GM23338 (cell line): Measurements from ENCODE around the gene FHAD1. TPM values are rescaled to one million over a fixed set of nuclear protein-coding genes. Genes with fewer than 3 reads are reported as not detected.

ENCODE experiments used
- ATAC-seq: fragments of 200-7000 bp; cut with Tn5 transposase; 3 replicates; pipeline ENCODE4 v1.9.1; 2020
- DNase-seq: peaks from one replicate; pipeline ENCODE4 v3.0.0-alpha.2; 2015; ENCODE audit warnings: low spot score
- H2AFZ ChIP-seq: fragments of 200-600 bp; sonication (generic); 2 replicates; pipeline ENCODE4 v1.8.0; 2016; ENCODE audit warnings: antibody characterized with exemption, mild to moderate bottlenecking, moderate library complexity
- H3F3A ChIP-seq: fragments of 200-600 bp; sonication (generic); replicated peaks from 2 replicates; pipeline ENCODE4 v1.8.0; 2017; ENCODE audit warnings: antibody characterized with exemption, mixed run types, low read depth
- H3K27ac ChIP-seq: fragments of 200-600 bp; sonication (generic); 2 replicates; pipeline ENCODE4 v1.6.1; 2016; ENCODE audit warnings: low read depth
- H3K27me3 ChIP-seq: fragments of 200-600 bp; sonication (generic); 2 replicates; pipeline ENCODE4 v1.8.0; 2016; ENCODE audit warnings: mild to moderate bottlenecking, mixed run types, moderate library complexity; ENCODE audit not compliant: insufficient read depth
- H3K36me3 ChIP-seq: fragments of 200-600 bp; sonication (generic); 2 replicates; pipeline ENCODE4 v1.8.0; 2016; ENCODE audit warnings: mild to moderate bottlenecking; ENCODE audit not compliant: insufficient read depth
- H3K4me1 ChIP-seq: fragments of 200-600 bp; sonication (generic); 2 replicates; pipeline ENCODE4 v1.8.0; 2016; ENCODE audit warnings: mild to moderate bottlenecking, moderate library complexity; ENCODE audit not compliant: insufficient read depth
- H3K4me2 ChIP-seq: fragments of 200-600 bp; sonication (generic); 2 replicates; pipeline ENCODE4 v1.7.1; 2017; ENCODE audit warnings: mixed run types
- H3K4me3 ChIP-seq: fragments of 200-600 bp; sonication (generic); 2 replicates; pipeline ENCODE4 v1.6.1; 2016; ENCODE audit warnings: mixed run types
- H3K79me2 ChIP-seq: fragments of 200-600 bp; sonication (generic); replicated peaks from 2 replicates; pipeline ENCODE4 v1.8.0; 2017; ENCODE audit warnings: mild to moderate bottlenecking; ENCODE audit not compliant: insufficient read depth
- H3K9me2 ChIP-seq: fragments of 200-600 bp; sonication (generic); 2 replicates; pipeline ENCODE4 v1.8.0; 2017; ENCODE audit not compliant: insufficient read depth
- H4K20me1 ChIP-seq: fragments of 200-600 bp; sonication (generic); replicated peaks from 2 replicates; pipeline ENCODE4 v1.8.0; 2017; ENCODE audit warnings: mild to moderate bottlenecking; ENCODE audit not compliant: insufficient read depth
- H3K27ac Mint-ChIP-seq: 2 replicates; pipeline ENCODE4 v1.8.0; 2020; ENCODE audit warnings: inconsistent platforms, mild to moderate bottlenecking, moderate library complexity, mixed read lengths
- H3K27me3 Mint-ChIP-seq: 3 replicates; pipeline ENCODE4 v1.8.0; 2022; ENCODE audit warnings: low read depth, mild to moderate bottlenecking, moderate library complexity, mixed read lengths, inconsistent platforms; ENCODE audit not compliant: insufficient read depth, poor library complexity
- H3K36me3 Mint-ChIP-seq: 3 replicates; pipeline ENCODE4 v1.8.0; 2021; ENCODE audit warnings: low read depth, mild to moderate bottlenecking, inconsistent platforms, moderate library complexity, mixed read lengths
- H3K4me1 Mint-ChIP-seq: 3 replicates; pipeline ENCODE4 v1.8.0; 2020; ENCODE audit warnings: mild to moderate bottlenecking, inconsistent platforms, mixed read lengths
- H3K4me3 Mint-ChIP-seq: 3 replicates; pipeline ENCODE4 v1.8.0; 2021; ENCODE audit warnings: moderate library complexity, mild to moderate bottlenecking, inconsistent platforms, mixed read lengths
- H3K9me3 Mint-ChIP-seq: 3 replicates; pipeline ENCODE4 v1.8.0; 2020; ENCODE audit warnings: moderate library complexity, mild to moderate bottlenecking, inconsistent platforms, mixed read lengths
- CREB1 ChIP-seq: fragments of 250-450 bp; sonication (Bioruptor Pico); IDR thresholded peaks from 2 replicates; pipeline ENCODE4 v1.5.0; 2020; ENCODE audit warnings: low read depth, mild to moderate bottlenecking, moderate library complexity
- EZH2 ChIP-seq: fragments of 200-600 bp; sonication (generic); IDR thresholded peaks from one replicate; pipeline ENCODE4 v1.8.0; 2017; ENCODE audit warnings: antibody characterized with exemption, mild to moderate bottlenecking, low read depth; ENCODE audit not compliant: unreplicated experiment
- JUNB ChIP-seq: IDR thresholded peaks from one replicate; pipeline ENCODE4 v1.6.1; 2016; ENCODE audit warnings: antibody characterized with exemption; ENCODE audit not compliant: unreplicated experiment
- NANOG ChIP-seq: IDR thresholded peaks from 2 replicates; pipeline ENCODE4 v1.6.1; 2016; ENCODE audit warnings: antibody characterized with exemption, borderline replicate concordance
- STAT1 ChIP-seq: IDR thresholded peaks from one replicate; pipeline ENCODE4 v1.6.1; 2016; ENCODE audit warnings: antibody characterized with exemption; ENCODE audit not compliant: unreplicated experiment
- polyA plus RNA-seq: library from polyadenylated mRNA; unstranded; fragments of >200 nt; fragmentation: Nextera tagmentation; extraction: Ambion mirVana; gene quantifications from 2 replicates; pipeline ENCODE4 v1.2.1, GENCODE V29; 2016
- total RNA-seq: library from RNA; depleted of rRNA; stranded (reverse); fragments of >200 nt; shearing (Covaris generic); gene quantifications from 2 replicates; pipeline ENCODE4 v1.2.3, GENCODE V29; 2014
- TF ChIP-seq, protein P1 (sequence below): IDR thresholded peaks from one replicate; pipeline ENCODE4 v1.6.1; 2018; ENCODE audit warnings: antibody characterized with exemption; ENCODE audit not compliant: unreplicated experiment
- TF ChIP-seq, protein P2 (sequence below): fragments of 250-450 bp; sonication (Bioruptor Pico); IDR thresholded peaks from 2 replicates; pipeline ENCODE4 v1.5.0; 2020; ENCODE audit warnings: mild to moderate bottlenecking, moderate library complexity

Gene FHAD1
- total and polyA plus RNA-seq, 2 experiments from 2014 or later = 1.8 to 3.3 TPM

DNA sequence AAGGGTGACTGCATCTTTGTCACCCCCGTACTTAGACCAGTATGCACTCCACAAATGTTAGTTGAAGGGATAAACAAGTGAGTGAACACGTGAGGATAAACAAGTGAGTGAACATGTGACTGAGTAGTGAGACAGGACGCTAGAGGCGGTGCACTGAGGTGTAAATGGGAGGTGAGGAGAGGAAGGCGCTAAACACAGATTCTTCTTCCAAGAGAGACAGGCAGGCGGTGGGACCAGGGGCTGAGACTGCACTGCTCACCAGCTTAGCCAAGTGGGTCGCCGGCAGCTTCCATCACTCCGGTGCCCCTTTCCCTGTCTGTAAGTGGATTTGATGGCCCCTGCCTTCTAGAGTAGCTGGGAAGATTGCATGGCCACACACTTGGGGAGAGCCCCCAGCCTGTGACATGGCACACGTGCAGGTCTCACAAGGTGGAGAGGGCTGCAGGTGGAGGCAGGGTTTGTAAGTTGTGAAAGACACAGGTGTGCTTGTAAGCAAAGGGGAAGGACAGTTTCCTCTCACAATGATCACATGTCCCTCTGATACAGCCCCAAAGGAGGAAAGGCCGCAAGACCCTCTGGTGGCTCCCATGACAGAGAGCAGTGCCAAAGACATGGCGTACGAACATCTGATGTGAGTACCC, 115.2 kb downstream of the FHAD1 start:
- peaks cover 5% of the 10 kb centered on the region; the same call in 2 of the 3 replicates for H3K4me1 Mint-ChIP-seq
- Histone ChIP-seq H3K27ac (no peak overlapping the region), H2AFZ (no peak overlapping the region), H3K36me3 (no peaks in the 10 kb centered on the region), H3K4me2 (no peak overlapping the region), H3F3A (no peaks in the 10 kb centered on the region), H3K4me1 (peaks cover 7% of the 10 kb centered on the region; the same call in 1 of the 2 replicates), H4K20me1 (no peaks in the 10 kb centered on the region), H3K27me3 (no peaks in the 10 kb centered on the region), H3K79me2 (no peaks in the 10 kb centered on the region), H3K9me2 (no peaks in the 10 kb centered on the region), H3K4me3 (no peak overlapping the region)
- TF ChIP-seq STAT1 (no peak), EZH2 (no peak), NANOG (no peak), JUNB (no peak), CREB1 (CRISPR knock-in tag) (no peak)
- TF ChIP-seq, protein P1, sequence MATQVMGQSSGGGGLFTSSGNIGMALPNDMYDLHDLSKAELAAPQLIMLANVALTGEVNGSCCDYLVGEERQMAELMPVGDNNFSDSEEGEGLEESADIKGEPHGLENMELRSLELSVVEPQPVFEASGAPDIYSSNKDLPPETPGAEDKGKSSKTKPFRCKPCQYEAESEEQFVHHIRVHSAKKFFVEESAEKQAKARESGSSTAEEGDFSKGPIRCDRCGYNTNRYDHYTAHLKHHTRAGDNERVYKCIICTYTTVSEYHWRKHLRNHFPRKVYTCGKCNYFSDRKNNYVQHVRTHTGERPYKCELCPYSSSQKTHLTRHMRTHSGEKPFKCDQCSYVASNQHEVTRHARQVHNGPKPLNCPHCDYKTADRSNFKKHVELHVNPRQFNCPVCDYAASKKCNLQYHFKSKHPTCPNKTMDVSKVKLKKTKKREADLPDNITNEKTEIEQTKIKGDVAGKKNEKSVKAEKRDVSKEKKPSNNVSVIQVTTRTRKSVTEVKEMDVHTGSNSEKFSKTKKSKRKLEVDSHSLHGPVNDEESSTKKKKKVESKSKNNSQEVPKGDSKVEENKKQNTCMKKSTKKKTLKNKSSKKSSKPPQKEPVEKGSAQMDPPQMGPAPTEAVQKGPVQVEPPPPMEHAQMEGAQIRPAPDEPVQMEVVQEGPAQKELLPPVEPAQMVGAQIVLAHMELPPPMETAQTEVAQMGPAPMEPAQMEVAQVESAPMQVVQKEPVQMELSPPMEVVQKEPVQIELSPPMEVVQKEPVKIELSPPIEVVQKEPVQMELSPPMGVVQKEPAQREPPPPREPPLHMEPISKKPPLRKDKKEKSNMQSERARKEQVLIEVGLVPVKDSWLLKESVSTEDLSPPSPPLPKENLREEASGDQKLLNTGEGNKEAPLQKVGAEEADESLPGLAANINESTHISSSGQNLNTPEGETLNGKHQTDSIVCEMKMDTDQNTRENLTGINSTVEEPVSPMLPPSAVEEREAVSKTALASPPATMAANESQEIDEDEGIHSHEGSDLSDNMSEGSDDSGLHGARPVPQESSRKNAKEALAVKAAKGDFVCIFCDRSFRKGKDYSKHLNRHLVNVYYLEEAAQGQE = no peak
- TF ChIP-seq, protein P2, sequence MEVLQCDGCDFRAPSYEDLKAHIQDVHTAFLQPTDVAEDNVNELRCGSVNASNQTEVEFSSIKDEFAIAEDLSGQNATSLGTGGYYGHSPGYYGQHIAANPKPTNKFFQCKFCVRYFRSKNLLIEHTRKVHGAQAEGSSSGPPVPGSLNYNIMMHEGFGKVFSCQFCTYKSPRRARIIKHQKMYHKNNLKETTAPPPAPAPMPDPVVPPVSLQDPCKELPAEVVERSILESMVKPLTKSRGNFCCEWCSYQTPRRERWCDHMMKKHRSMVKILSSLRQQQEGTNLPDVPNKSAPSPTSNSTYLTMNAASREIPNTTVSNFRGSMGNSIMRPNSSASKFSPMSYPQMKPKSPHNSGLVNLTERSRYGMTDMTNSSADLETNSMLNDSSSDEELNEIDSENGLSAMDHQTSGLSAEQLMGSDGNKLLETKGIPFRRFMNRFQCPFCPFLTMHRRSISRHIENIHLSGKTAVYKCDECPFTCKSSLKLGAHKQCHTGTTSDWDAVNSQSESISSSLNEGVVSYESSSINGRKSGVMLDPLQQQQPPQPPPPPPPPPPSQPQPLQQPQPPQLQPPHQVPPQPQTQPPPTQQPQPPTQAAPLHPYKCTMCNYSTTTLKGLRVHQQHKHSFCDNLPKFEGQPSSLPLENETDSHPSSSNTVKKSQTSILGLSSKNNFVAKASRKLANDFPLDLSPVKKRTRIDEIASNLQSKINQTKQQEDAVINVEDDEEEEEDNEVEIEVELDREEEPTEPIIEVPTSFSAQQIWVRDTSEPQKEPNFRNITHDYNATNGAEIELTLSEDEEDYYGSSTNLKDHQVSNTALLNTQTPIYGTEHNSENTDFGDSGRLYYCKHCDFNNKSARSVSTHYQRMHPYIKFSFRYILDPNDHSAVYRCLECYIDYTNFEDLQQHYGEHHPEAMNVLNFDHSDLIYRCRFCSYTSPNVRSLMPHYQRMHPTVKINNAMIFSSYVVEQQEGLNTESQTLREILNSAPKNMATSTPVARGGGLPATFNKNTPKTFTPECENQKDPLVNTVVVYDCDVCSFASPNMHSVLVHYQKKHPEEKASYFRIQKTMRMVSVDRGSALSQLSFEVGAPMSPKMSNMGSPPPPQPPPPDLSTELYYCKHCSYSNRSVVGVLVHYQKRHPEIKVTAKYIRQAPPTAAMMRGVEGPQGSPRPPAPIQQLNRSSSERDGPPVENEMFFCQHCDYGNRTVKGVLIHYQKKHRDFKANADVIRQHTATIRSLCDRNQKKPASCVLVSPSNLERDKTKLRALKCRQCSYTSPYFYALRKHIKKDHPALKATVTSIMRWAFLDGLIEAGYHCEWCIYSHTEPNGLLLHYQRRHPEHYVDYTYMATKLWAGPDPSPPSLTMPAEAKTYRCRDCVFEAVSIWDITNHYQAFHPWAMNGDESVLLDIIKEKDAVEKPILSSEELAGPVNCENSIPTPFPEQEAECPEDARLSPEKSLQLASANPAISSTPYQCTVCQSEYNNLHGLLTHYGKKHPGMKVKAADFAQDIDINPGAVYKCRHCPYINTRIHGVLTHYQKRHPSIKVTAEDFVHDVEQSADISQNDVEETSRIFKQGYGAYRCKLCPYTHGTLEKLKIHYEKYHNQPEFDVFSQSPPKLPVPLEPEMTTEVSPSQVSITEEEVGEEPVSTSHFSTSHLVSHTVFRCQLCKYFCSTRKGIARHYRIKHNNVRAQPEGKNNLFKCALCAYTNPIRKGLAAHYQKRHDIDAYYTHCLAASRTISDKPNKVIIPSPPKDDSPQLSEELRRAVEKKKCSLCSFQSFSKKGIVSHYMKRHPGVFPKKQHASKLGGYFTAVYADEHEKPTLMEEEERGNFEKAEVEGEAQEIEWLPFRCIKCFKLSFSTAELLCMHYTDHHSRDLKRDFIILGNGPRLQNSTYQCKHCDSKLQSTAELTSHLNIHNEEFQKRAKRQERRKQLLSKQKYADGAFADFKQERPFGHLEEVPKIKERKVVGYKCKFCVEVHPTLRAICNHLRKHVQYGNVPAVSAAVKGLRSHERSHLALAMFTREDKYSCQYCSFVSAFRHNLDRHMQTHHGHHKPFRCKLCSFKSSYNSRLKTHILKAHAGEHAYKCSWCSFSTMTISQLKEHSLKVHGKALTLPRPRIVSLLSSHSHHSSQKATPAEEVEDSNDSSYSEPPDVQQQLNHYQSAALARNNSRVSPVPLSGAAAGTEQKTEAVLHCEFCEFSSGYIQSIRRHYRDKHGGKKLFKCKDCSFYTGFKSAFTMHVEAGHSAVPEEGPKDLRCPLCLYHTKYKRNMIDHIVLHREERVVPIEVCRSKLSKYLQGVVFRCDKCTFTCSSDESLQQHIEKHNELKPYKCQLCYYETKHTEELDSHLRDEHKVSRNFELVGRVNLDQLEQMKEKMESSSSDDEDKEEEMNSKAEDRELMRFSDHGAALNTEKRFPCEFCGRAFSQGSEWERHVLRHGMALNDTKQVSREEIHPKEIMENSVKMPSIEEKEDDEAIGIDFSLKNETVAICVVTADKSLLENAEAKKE (CRISPR knock-in tag) = no peak
- no peaks in the 10 kb centered on the region for H3K36me3 Mint-ChIP-seq
- no peaks in the 10 kb centered on the region for H3K9me3 Mint-ChIP-seq
- H3K27me3 Mint-ChIP-seq = peaks cover 2% of the 10 kb centered on the region
- no peak for ATAC-seq
- H3K4me3 Mint-ChIP-seq = no peak overlapping the region
- no peak for DNase-seq
- no peak overlapping the region for H3K27ac Mint-ChIP-seq
